Breast epithelium (tissue), 3 donors: Measurements from ENCODE around the gene DNAAF9.

ENCODE experiments used
- POLR2A ChIP-seq: fragments of 450-650 bp; IDR thresholded peaks from one replicate; pipeline ENCODE4 v1.6.1; 2016; ENCODE audit warnings: antibody characterized with exemption, mild to moderate bottlenecking, moderate library complexity
- POLR2AphosphoS5 ChIP-seq, 3 donors: sonication (generic); formaldehyde crosslinking; IDR thresholded peaks; one replicate each; pipeline ENCODE4 v1.6.1; 2017; ENCODE audit warnings: antibody characterized with exemption in 3 of 3
- TF ChIP-seq, protein P1 (sequence below), 3 donors: fragments of 450-650 bp; IDR thresholded peaks; one replicate each; pipeline ENCODE4 v1.5.1; 2016 to 2017; ENCODE audit warnings: antibody characterized with exemption in 3 of 3, mild to moderate bottlenecking in 3 of 3, moderate library complexity in 3 of 3

DNA sequence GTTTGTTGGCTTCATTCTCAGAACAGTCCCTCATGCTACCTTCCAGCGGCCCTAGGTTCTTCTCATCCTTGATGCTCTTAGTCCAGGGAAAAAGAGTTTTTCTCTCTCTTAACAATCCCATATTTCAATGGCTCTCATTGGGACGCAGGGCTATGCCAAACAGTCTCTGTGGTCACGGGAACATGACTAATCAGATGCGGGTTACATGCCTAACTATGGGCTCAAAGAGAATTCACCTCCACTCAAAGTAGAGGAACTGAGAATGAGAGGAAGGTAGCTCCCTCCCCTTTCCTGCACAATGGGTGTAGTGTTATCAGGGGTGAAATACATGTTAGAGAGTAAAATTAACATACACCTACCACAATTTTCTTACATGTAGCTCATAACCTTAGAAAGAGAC lies 45.2 kb upstream of the DNAAF9 start:
- TF ChIP-seq, protein P1, sequence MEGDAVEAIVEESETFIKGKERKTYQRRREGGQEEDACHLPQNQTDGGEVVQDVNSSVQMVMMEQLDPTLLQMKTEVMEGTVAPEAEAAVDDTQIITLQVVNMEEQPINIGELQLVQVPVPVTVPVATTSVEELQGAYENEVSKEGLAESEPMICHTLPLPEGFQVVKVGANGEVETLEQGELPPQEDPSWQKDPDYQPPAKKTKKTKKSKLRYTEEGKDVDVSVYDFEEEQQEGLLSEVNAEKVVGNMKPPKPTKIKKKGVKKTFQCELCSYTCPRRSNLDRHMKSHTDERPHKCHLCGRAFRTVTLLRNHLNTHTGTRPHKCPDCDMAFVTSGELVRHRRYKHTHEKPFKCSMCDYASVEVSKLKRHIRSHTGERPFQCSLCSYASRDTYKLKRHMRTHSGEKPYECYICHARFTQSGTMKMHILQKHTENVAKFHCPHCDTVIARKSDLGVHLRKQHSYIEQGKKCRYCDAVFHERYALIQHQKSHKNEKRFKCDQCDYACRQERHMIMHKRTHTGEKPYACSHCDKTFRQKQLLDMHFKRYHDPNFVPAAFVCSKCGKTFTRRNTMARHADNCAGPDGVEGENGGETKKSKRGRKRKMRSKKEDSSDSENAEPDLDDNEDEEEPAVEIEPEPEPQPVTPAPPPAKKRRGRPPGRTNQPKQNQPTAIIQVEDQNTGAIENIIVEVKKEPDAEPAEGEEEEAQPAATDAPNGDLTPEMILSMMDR (IDR thresholded peaks at IDR 0.05), result no peak
- no peak for TF ChIP-seq POLR2A
- no peak for TF ChIP-seq POLR2AphosphoS5 (IDR thresholded peaks at IDR 0.05)
